HEK293 (cell line): ENCODE results near the gene GPR146.

ENCODE experiments used
- RBAK ChIP-seq: fragments of 450-650 bp; formaldehyde crosslinking; IDR thresholded peaks from 2 replicates; pipeline ENCODE4 v1.5.1; 2016; ENCODE audit warnings: missing biosample characterization, missing genetic modification characterization
- ZFP37 ChIP-seq: fragments of 450-650 bp; formaldehyde crosslinking; IDR thresholded peaks from 2 replicates; pipeline ENCODE4 v1.5.1; 2016; ENCODE audit warnings: missing biosample characterization, missing genetic modification characterization
- ZNF114 ChIP-seq: fragments of 450-650 bp; formaldehyde crosslinking; IDR thresholded peaks from 2 replicates; pipeline ENCODE4 v1.5.0; 2017; ENCODE audit warnings: missing biosample characterization, missing genetic modification characterization
- ZNF132 ChIP-seq: fragments of 450-650 bp; formaldehyde crosslinking; IDR thresholded peaks from 2 replicates; pipeline ENCODE4 v1.5.1; 2017; ENCODE audit warnings: missing biosample characterization, missing genetic modification characterization, borderline replicate concordance

DNA sequence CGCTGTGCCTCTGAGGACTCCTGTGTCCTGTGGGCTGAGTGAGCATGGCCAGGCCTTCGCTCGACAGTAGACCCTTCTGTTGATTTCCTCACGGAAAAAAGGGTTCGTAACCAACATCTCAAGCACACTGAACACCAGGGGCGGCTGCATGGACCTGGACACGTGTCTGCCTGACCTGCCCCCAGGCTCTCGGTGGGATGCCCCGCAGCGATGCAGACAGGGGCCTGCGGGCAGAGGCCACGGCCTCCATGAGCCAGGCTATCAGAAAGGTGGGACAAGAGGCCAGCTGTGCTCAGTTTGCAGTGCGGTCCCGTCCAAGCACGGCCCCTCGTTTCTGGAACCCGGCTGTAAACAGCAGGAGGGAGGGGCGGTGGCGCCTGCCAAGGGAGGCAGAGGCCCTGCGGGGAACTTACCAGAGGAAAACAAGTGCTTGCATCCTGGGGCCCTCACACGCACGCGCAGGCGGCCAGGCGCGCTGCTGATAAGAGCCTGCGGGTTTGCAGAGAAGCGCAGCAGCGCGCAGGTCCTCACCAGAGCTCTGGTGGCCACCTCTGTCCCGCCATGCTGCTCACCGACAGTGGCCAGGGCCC, 10.6 kb downstream of the GPR146 start:
- TF ChIP-seq ZFP37 (tag by site-specific recombination) (no peak), ZNF114 (tag by site-specific recombination) (no peak), ZNF132 (no peak), RBAK (tag by site-specific recombination) (no peak)
